HepG2 (cell line): ENCODE measurements around the gene NABP2. TPM values are rescaled to one million over a fixed set of nuclear protein-coding genes. Genes with fewer than 3 reads are reported as not detected.

ENCODE experiments used
- CHD4 ChIP-seq: fragments of 200-600 bp; sonication (generic); IDR thresholded peaks from 2 replicates; pipeline ENCODE4 v1.7.0; 2017; ENCODE audit warnings: mild to moderate bottlenecking, low read length, borderline replicate concordance
- GTF3A ChIP-seq: sonication (generic); formaldehyde crosslinking; conservative IDR thresholded peaks from 2 replicates; pipeline ENCODE4 v1.4.0; 2020; ENCODE audit warnings: mild to moderate bottlenecking, missing genetic modification reagents
- KDM3A ChIP-seq: IDR thresholded peaks from 2 replicates; pipeline ENCODE4 v1.6.1; 2018; ENCODE audit warnings: low read depth, missing compliant biosample characterization
- RFX3 ChIP-seq: IDR thresholded peaks from 2 replicates; pipeline ENCODE4 v1.6.1; 2016; ENCODE audit warnings: missing biosample characterization, missing genetic modification reagents
- SALL1 ChIP-seq: sonication (generic); formaldehyde crosslinking; IDR thresholded peaks from 2 replicates; pipeline ENCODE4 v1.8.0; 2022; ENCODE audit warnings: mild to moderate bottlenecking, missing genetic modification reagents
- SOX5 ChIP-seq: IDR thresholded peaks from 2 replicates; pipeline ENCODE4 v1.6.1; 2016; ENCODE audit warnings: borderline replicate concordance
- SP1 ChIP-seq, 2 experiments: fragments of 450-650 bp in 1 of 2; sonication (generic) in 1 of 2; formaldehyde crosslinking in 1 of 2; IDR thresholded peaks; 2 replicates each; pipeline versions ENCODE4 v1.4.0 to v1.6.1; 2016 to 2020; ENCODE audit warnings: missing genetic modification reagents in 1 of 2
- STAT6 ChIP-seq: sonication (generic); formaldehyde crosslinking; IDR thresholded peaks from 2 replicates; pipeline ENCODE4 v1.4.0; 2020; ENCODE audit warnings: missing genetic modification reagents, mild to moderate bottlenecking, borderline replicate concordance
- ZFYVE20 ChIP-seq: sonication (generic); formaldehyde crosslinking; IDR thresholded peaks from 2 replicates; pipeline ENCODE4 v1.8.0; 2023; ENCODE audit warnings: low read depth, mild to moderate bottlenecking, moderate library complexity, missing genetic modification reagents, borderline replicate concordance
- ZNF17 ChIP-seq: sonication (generic); formaldehyde crosslinking; IDR thresholded peaks from 2 replicates; pipeline ENCODE4 v1.5.0; 2020; ENCODE audit warnings: mild to moderate bottlenecking, missing genetic modification reagents
- ZNF383 ChIP-seq: sonication (generic); formaldehyde crosslinking; IDR thresholded peaks from 2 replicates; pipeline ENCODE4 v1.4.0; 2020; ENCODE audit warnings: missing genetic modification reagents, mild to moderate bottlenecking, borderline replicate concordance
- ZNF460 ChIP-seq: sonication (generic); formaldehyde crosslinking; IDR thresholded peaks from 2 replicates; pipeline ENCODE4 v1.5.1; 2020; ENCODE audit warnings: missing genetic modification reagents, mild to moderate bottlenecking, borderline replicate concordance
- ZNF510 ChIP-seq: sonication (generic); formaldehyde crosslinking; IDR thresholded peaks from 2 replicates; pipeline ENCODE4 v1.4.0; 2020; ENCODE audit warnings: low read depth, mild to moderate bottlenecking, missing genetic modification reagents
- ZNF609 ChIP-seq: sonication (generic); formaldehyde crosslinking; IDR thresholded peaks from 2 replicates; pipeline ENCODE4 v1.4.0; 2020; ENCODE audit warnings: mild to moderate bottlenecking, missing genetic modification reagents, borderline replicate concordance
- ZNF83 ChIP-seq: sonication (generic); formaldehyde crosslinking; IDR thresholded peaks from 2 replicates; pipeline ENCODE4 v1.4.0; 2020; ENCODE audit warnings: missing genetic modification reagents, mild to moderate bottlenecking, borderline replicate concordance
- polyA plus RNA-seq, 8 experiments: library from polyadenylated mRNA; depleted of rRNA in 3 of 8; stranded (reverse) in 7 of 8; unstranded in 1 of 8; fragments of >200 nt; fragmentation: Illumina TruSeq in 4 of 8; extraction: Trizol in 4 of 8; gene quantifications; 2 replicates each; pipeline versions ENCODE4 v1.2.1 to v1.2.3, GENCODE V29; 2011 to 2016; ENCODE audit warnings: low read depth in 4 of 8, missing spikeins in 1 of 8, mixed read lengths in 1 of 8; ENCODE audit not compliant: insufficient read depth in 1 of 8
- total RNA-seq, 5 experiments: library from RNA; depleted of rRNA; stranded (reverse); fragments of >200 nt; fragmentation: Illumina TruSeq; extraction: Trizol; gene quantifications; 2 replicates each; pipeline ENCODE4 v1.2.3, GENCODE V29; 2016; ENCODE audit warnings: low read depth in 1 of 5
- TF ChIP-seq, protein P1 (sequence below): IDR thresholded peaks from 2 replicates; pipeline ENCODE4 v1.6.1; 2016; ENCODE audit warnings: missing biosample characterization, missing genetic modification reagents, low read depth
- TF ChIP-seq, protein P2 (sequence below): sonication (generic); formaldehyde crosslinking; IDR thresholded peaks from 2 replicates; pipeline ENCODE4 v1.4.0; 2020; ENCODE audit warnings: mild to moderate bottlenecking, missing genetic modification reagents

Gene NABP2
- total and polyA plus RNA-seq, 2 of the 13 experiments (the other 11 are each of a cell fraction or from before 2014, with no cell fraction given): 33.2 to 35.5 TPM

GRCh38 chr12:56189918-56190694 is 34.0 kb upstream of the NABP2 start (continued):
- TF ChIP-seq RFX3 (CRISPR knock-in tag) (no peak), GTF3A (CRISPR knock-in tag) (no peak), STAT6 (CRISPR knock-in tag) (0 out of 2 replicates have a peak, but pooled peaks have one; percentile 70), ZNF83 (CRISPR knock-in tag) (no peak), ZNF17 (CRISPR knock-in tag) (no peak), ZNF609 (CRISPR knock-in tag) (no peak), SALL1 (CRISPR knock-in tag) (peak; percentile 48), ZNF383 (CRISPR knock-in tag) (no peak), SOX5 (CRISPR knock-in tag) (peak; percentile 33; the same call in 1 of the 2 replicates), CHD4 (no peak), SP1 (IDR thresholded peaks at IDR 0.05) (no peak), SP1 (CRISPR knock-in tag; IDR thresholded peaks at IDR 0.05) (peak; percentile 18; the same call in 1 of the 2 replicates), ZNF460 (CRISPR knock-in tag) (no peak; the same call in 1 of the 2 replicates), ZFYVE20 (CRISPR knock-in tag) (no peak), ZNF510 (CRISPR knock-in tag) (peak; percentile 62; the same call in 1 of the 2 replicates), KDM3A (CRISPR knock-in tag) (0 out of 2 replicates have a peak, but pooled peaks have one; percentile 17)
- TF ChIP-seq, protein P1, sequence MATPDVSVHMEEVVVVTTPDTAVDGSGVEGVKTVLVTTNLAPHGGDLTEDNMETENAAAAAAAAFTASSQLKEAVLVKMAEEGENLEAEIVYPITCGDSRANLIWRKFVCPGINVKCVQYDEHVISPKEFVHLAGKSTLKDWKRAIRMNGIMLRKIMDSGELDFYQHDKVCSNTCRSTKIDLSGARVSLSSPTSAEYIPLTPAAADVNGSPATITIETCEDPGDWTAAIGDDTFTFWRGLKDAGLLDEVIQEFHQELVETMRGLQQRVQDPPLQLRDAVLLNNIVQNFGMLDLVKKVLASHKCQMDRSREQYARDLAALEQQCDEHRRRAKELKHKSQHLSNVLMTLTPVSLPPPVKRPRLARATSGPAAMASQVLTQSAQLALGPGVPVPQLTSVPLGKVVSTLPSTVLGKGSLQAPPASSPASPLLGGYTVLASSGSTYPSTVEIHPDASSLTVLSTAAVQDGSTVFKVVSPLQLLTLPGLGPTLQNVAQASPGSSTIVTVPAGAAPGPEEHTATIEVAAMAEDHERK (CRISPR knock-in tag): 0 out of 2 replicates have a peak, but pooled peaks have one; percentile 14
- TF ChIP-seq, protein P2, sequence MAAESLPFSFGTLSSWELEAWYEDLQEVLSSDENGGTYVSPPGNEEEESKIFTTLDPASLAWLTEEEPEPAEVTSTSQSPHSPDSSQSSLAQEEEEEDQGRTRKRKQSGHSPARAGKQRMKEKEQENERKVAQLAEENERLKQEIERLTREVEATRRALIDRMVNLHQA (CRISPR knock-in tag): no peak
